Activated CD8-positive, alpha-beta memory T cell treated with anti-CD3 and anti-CD28 coated beads, Interleukin-2, amount 50 U/mL, for 24 hours (primary cell): ENCODE data around the gene SNAP47.

ENCODE experiments used
- DNase-seq: peaks from one replicate; pipeline ENCODE4 v3.0.0-alpha.2; 2020; ENCODE audit errors: extremely low read depth

Gene SNAP47

DNA sequence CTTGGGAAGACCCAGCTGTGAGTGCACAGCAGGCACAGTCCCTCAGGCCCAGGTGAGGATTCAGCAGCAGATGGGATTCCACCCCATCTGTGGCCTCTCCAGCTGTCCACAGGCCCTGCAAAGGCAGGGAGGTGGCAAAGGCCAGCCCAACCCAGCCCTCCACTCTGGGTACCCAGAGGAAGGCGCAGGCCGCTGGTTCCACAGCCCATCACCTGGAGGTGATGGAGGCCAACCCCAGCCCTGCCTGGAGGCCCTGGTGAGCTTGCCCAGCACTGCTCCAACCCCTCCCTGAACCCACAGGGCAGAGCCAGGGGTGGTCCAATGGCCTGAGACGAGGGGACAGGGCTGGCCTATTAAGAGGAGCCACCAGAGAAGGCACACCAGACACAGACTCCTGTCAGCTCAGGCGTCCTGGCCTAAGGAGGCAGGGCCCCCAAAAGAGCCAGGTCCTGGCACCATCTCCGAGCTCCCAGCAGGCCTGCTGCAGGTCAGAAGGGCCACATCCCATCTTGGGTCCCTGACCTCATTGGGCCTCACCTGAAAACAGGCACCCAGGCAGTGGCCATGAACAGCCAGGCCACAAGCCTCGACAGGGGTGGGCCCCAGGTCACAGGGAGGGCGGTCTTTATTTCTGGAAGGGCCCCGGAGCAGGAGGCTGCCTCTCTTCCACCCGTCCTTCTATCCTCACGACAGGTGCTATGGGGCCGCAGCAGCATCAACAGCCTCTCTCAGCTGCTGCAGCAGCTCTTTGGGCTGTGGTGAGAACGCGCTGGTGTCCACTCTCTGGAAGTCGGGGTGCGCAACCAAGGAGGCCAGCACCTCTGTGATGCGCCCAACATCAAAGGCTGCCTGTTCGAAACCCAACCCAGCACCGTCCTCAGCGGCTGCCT is 3.3 kb upstream of the SNAP47 start:
- no peak for DNase-seq

GRCh38 chr1:227732586-227733308 is 2.5 kb upstream of the SNAP47 start:
- no peak for DNase-seq

DNA sequence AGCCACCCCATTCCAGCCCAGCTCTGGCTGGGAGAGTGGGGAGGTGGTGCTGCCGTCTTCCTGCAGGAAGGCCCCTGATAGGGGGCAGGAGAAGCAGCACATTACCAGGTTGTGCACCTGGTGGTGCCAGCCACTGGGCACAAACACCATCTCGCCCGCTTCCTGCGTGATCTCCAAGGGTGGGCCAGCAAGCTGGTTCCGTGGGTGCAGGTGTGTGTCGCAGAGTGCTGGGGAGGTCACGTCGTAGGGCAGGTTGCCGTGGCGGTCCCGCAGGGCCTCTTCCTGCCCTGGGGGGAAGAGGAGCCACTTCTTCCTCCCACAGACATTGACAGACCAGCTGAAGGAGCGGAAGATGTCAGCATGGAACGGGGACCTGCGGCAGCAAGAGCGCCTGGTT is 1.9 kb upstream of the SNAP47 start:
- DNase-seq = no peak

GRCh38 chr1:227733751-227734545 is 1.3 kb upstream of the SNAP47 start:
- no peak for DNase-seq

DNA sequence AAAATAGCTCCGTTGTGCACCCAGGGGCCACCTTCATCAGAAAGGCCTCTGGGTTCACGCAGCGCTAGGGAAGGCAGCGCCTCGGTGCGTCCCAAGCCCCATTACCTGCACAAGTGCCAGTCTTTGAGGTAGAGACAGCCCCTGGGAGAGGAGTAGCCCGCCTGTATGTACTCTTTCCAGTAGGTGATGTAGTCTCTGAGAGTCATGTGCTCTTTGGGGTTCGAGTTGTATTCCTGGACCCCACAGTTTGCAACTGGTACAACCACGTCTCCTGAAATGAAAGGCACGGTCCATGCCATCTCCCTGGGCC is 734 bp upstream of the SNAP47 start:
- no peak for DNase-seq

DNA sequence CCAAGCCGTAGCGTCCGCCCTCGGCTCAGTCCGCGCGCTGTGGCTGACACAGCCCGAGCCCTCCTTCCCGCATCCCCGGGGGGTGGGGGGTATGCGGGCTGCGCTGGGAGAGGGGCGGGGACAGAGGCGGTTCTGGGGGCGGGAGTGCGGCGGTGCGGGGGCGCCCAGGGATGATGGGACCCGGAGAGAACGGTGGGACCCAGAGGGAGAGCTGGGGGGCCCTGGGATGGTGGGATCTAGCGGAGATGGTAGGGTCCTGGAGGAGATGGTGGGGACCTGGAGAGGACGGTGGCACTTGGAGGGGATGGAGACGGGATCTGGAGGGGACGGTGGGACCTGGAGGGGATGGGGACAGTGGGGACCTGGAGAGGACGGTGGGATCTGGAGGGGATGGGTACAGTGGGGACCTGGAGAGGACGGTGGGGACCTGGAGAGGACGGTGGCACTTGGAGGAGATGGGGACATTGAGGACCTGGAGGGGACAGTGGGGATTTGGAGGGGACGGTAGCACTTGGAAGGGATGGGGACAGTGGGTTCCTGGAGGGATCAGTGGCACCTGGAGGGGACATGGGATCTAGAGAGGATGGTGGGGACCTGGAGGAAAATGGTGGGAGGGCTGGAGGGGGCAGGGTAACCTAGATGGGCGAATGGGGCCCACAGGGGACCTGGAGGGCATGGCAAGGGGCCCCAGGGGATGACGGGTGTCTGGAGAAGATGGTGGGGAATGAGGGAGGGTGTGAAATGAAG is 477 bp downstream of the SNAP47 start:
- no peak for DNase-seq

DNA sequence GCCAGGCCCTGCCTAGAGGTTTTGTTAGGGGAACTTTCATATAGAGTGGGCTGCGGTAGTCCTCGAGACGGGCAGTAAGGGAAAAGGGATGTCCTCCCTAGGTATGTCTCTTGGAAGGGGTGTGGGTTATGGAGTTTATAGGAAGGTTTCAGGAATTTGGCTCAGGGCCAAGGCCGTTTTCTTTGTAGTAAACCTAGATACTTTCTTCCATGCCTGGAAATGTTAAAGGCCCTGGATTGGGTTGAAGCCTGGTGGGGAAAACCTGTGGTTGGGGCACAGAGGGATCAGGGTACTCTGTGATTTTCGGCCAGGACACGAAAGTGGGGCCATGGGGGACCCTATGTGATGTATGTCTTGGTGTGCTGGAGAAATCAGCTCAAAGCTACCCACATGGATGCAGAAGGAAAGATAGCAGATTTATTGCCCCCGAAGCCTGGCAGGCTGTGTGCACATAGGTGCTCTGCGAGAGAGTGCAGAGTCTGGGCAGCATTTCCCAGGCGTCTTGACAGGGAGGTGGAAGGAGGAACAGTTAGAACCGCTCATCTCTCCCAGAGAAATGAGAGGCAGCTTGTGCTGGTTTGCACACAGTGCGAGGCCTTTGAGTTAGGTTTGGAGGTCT is 1.7 kb downstream of the SNAP47 start:
- DNase-seq = no peak

DNA sequence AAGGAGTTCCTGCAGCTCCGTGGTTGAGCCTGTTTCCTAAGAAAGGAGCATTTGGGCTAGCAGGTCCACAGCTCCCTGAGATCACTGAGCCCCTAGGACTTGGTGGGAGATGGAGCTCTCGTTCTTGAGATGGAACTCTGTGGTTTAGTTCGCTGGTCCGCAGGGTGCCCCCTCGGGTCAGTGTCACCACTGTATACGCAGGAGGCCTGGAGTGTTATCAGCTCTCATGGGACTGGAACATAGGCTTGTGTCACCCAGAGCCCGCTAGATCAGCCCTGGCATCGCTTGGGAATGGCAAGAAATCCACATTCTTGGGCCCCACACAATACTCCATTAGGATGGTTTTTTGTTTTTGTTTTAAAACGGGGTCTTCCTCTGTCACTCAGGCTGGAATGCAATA is 3.6 kb downstream of the SNAP47 start:
- DNase-seq = no peak

DNA sequence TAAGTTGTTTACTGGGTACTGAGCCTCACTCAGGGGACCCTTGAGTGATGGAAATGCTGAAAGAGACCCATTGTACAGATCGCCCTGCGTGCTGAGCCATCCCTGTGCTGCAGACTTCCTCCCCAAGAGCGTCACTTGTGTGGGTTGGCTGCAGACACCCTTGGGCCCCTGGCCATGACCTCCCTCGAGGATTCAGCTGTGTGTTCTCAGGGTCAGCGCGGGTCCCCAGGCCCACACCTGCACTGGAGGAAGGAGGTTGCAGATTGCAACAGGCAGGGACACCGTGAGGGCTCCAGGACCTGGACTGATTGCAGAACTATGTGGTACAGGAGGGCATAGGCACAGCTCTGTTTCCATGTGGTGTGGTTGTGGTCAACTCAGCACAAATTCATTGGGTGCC is 4.4 kb downstream of the SNAP47 start:
- no peak for DNase-seq

DNA sequence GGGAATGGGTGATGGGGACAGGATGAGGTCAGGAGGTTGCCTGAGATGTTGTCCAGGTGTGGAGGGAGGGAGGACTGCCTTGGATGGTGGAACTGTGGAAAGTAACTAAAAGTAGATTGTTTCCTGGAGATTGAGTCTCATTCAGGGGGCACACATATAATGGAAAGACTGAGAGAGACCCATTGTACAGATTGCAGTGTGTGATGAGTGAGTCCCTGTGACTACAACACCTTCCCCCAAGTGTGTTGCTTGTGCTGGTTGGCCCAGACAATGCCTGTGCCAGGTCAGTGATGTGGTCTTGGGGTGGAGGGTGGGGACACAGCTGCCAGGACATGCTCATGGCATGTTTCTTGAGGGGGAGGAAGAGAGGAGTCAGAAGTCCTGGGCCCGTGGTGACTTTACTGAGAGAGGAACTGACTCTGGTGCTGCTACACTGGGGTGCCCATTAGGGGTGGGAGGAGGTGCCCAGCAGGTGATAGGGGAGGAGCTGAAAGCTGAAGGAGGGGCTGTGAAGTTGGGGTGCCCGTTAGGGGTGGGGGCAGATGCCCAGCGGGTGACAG is 5.2 kb downstream of the SNAP47 start:
- no peak for DNase-seq

DNA sequence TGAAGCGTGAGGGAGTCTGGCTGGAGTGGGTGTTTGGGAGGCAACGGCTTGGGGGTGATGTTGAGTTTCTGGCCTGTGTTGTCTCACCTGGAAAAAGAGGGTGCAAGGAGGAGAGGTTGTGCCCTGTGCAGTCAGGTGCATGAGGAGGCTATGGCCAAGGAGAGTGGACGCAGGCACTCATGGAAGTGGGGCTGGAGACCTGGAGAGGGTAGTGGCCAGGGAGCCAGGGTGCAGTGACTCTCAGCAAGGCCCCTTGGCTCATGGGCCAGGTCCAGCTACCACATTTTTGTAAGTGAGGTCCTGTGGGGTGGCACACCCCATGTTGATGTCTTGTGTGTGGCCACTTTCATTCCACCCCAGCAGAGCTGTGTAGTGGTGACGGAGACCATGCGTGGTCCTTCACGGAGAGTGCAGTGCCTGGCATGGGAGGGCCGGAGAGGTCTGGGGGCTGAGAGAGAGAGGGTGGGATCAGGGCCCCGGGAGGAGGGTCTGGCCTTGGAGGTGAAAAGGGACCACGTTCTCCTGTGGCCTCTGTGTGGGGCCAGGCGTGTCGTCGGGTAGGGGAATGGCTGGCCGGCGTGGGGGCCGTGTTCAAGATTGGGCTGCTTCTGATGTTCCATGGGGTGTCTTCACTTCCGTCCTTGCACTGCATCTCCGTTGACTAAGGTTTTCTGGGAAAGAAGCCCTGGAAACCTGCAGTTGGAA is 6.1 kb downstream of the SNAP47 start:
- no peak for DNase-seq

DNA sequence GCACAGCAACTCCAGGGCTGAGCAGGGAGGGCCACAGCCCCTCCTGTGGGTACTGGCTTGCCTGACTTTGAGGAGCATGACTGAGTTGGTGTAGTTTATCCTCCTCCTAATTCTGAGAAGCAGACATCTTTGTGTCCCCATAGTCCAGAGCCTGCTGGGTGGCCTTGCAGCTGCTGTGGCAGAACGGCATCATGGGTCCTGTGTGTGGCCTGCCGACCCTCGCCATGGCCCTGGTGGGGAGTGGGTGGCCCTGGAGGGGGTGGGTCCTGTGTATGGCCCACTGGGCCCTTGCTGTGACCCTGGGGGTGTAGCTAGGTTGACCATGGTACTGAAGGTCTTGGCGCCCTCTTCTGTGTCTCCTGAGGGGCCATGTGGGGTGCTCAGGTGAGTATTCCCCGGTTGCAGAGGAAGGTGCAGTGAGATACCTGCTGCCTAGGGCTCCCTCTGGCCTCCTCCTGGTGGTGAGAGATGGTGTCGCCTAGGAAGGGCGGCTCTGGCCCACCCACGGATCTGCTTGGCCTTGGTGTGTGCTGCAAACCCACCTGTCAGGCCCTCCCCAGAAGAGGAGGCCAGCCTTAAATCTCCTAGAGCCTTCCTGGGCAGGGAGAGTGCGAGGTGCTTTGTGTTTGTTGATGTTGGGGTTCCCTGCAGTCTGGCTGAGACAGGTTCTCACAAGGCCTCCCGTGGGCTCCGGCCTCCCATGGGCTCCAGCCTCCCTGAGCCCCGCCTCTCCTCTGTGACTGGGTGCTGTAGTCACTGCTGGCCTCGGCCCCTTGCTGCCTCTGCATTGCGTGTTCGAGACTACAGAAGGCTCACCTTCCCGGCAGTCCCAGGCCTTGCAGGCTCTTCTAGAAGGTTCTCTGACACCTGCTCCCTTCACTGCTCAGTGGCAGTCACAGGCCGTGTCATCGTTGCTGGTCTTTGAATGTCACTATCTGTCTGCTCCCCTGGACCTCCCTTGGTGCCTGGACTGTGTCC is 7.8 kb downstream of the SNAP47 start:
- DNase-seq = no peak

DNA sequence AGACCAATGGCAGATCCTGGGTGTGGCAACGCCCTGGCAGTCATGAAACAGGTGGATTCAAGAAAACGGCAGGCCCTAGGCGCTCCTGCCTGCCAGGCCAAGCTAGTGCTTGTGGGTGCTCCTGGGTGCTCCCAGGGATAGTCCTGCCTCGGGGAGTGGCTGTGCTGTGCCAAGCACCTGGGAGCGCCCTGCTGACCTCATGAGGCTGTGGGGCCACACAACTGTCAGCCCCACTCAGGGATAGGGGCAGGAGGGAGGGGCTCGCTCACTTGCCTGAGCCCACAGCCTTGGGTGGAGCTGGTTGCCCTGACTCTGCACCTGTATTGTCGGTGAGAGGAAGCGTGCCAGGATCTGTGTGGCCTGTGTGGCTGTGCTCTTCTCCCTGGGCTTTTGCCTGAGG is 9.4 kb downstream of the SNAP47 start:
- no peak for DNase-seq

DNA sequence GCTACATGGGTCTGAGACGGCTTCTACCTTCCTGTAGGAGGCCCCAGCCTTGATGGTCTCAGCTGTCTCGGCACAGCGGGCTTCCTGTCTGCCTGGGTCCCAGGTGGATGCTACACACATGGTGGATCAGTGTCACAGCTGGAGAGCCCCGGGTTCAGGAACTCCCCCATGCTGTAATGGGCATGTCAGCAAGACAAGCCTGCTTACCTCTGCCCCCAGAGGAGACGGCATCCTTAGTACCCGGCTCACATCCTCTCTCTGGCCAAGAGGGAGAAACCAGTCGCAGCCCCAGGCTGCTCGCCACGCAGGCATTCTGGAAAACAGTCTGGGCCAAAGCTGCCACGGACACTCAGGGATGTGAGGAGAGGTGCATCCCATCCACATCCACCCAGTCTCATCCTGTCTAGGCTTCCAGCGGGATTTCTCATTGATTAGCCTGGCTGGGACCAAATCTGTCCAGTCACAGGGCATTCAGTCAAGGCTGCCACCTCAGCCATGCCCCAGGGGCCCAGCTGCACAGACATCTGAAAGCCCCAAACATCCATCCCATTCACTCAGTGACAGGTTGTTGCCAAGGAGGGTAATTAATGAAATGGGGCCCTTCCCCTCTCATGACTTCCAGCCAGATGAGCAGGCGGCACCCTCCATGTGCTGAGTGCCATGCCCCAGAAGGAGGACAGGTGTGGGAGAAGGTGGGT is 10.5 kb downstream of the SNAP47 start:
- DNase-seq = no peak

- no peak for DNase-seq
These were observed 11.4 kb downstream of the SNAP47 start for GRCh38 chr1:227746676-227747075.

GRCh38 chr1:227747382-227747781 is 12.1 kb downstream of the SNAP47 start:
- DNase-seq = no peak

- DNase-seq = no peak
These were observed 12.8 kb downstream of the SNAP47 start for GRCh38 chr1:227747948-227748495.

GRCh38 chr1:227748496-227749182 is 13.4 kb downstream of the SNAP47 start:
- DNase-seq = no peak
